Measurements from ENCODE around the gene MPDZ. TPM values are rescaled to one million over a fixed set of nuclear protein-coding genes. Genes with fewer than 3 reads are reported as not detected.

The MPDZ gene
- total and polyA plus RNA-seq, 2 experiments from 2014 or later = 33.0 to 43.1 TPM

DNA sequence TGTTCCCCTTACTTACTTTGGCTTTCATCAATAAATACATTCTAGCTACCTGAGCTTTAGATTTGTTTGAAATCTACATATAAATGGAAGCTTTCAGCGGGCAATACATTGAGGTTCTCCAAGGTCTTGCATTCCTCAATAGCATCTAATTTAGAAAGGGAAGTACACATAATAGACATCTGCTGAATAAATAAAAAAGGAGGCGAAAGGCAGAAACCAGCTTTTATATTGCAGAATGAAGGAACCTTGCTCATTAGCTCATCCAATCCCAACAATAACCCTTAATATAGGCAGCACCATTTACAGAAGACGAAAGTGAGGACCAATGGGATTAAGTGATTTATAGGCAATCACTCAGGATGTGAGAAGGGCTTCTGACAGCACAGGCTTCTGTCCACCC lies 147.5 kb downstream of the MPDZ start:
- Histone ChIP-seq H3K4me1 (ENCODE audit: insufficient read depth) (peaks cover 8% of the 10 kb centered on the region; the same call in 1 of the 2 replicates), H3F3A (replicated peaks; ENCODE audit: low read depth) (no peaks in the 10 kb centered on the region), H3K79me2 (replicated peaks; ENCODE audit: insufficient read depth) (no peaks in the 10 kb centered on the region), H3K27me3 (ENCODE audit: insufficient read depth) (no peaks in the 10 kb centered on the region), H3K4me3 (no peak overlapping the region), H3K27ac (ENCODE audit: low read depth) (no peak overlapping the region), H2AFZ (no peak overlapping the region), H3K36me3 (ENCODE audit: insufficient read depth) (peaks cover 8% of the 10 kb centered on the region; the same call in 1 of the 2 replicates), H4K20me1 (replicated peaks; ENCODE audit: insufficient read depth) (no peaks in the 10 kb centered on the region), H3K4me2 (no peak overlapping the region), H3K9me2 (ENCODE audit: insufficient read depth) (no peaks in the 10 kb centered on the region)
- TF ChIP-seq JUNB (IDR thresholded peaks at IDR 0.05; ENCODE audit: unreplicated experiment) = no peak
- TF ChIP-seq ZNF114 (CRISPR knock-in tag; IDR thresholded peaks at IDR 0.05) = no peak
- TF ChIP-seq, protein P1, sequence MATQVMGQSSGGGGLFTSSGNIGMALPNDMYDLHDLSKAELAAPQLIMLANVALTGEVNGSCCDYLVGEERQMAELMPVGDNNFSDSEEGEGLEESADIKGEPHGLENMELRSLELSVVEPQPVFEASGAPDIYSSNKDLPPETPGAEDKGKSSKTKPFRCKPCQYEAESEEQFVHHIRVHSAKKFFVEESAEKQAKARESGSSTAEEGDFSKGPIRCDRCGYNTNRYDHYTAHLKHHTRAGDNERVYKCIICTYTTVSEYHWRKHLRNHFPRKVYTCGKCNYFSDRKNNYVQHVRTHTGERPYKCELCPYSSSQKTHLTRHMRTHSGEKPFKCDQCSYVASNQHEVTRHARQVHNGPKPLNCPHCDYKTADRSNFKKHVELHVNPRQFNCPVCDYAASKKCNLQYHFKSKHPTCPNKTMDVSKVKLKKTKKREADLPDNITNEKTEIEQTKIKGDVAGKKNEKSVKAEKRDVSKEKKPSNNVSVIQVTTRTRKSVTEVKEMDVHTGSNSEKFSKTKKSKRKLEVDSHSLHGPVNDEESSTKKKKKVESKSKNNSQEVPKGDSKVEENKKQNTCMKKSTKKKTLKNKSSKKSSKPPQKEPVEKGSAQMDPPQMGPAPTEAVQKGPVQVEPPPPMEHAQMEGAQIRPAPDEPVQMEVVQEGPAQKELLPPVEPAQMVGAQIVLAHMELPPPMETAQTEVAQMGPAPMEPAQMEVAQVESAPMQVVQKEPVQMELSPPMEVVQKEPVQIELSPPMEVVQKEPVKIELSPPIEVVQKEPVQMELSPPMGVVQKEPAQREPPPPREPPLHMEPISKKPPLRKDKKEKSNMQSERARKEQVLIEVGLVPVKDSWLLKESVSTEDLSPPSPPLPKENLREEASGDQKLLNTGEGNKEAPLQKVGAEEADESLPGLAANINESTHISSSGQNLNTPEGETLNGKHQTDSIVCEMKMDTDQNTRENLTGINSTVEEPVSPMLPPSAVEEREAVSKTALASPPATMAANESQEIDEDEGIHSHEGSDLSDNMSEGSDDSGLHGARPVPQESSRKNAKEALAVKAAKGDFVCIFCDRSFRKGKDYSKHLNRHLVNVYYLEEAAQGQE (IDR thresholded peaks at IDR 0.05; ENCODE audit: unreplicated experiment) = no peak
- TF ChIP-seq NANOG (IDR thresholded peaks at IDR 0.05; ENCODE audit: borderline replicate concordance) = no peak
- no peak for TF ChIP-seq EZH2 (IDR thresholded peaks at IDR 0.05; ENCODE audit: low read depth, unreplicated experiment)
- no peak for TF ChIP-seq EZH2phosphoT487 (IDR thresholded peaks at IDR 0.05; ENCODE audit: unreplicated experiment)
- peaks cover 10% of the 10 kb centered on the region for H3K4me1 Mint-ChIP-seq
- H3K36me3 Mint-ChIP-seq (ENCODE audit: low read depth) = peaks cover 16% of the 10 kb centered on the region; the same call in 2 of the 3 replicates
- H3K9me3 Mint-ChIP-seq = no peaks in the 10 kb centered on the region
- H3K27me3 Mint-ChIP-seq (ENCODE audit: insufficient read depth, low read depth, poor library complexity) = no peaks in the 10 kb centered on the region
- no peak overlapping the region for H3K27ac Mint-ChIP-seq
- ATAC-seq (no peak), DNase-seq (ENCODE audit: low spot score) (no peak)
- no peak overlapping the region for H3K4me3 Mint-ChIP-seq

DNA sequence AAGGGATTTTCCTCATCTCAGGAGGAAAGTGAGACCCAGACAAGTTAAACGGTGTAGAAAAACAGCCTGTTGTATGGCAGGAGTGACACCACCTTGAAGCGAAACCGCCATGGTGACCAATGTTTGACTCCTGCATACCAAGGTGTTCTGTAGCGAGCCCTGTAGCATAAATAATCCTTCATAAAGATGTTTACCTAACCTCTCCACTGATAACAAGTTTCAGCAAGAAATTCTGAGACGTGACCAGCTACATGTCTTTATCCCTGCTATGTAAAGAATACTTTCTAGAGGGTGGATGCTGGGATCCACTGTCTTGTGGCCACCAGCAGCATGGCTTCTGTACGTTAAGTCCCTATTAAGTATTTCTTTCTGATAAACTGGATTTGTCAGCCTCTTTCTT lies 148.1 kb downstream of the MPDZ start:
- Histone ChIP-seq H3K36me3 (ENCODE audit: insufficient read depth) (peaks cover 8% of the 10 kb centered on the region; the same call in 1 of the 2 replicates), H3K4me1 (ENCODE audit: insufficient read depth) (peaks cover 8% of the 10 kb centered on the region; the same call in 1 of the 2 replicates), H3F3A (replicated peaks; ENCODE audit: low read depth) (no peaks in the 10 kb centered on the region), H3K27me3 (ENCODE audit: insufficient read depth) (no peaks in the 10 kb centered on the region), H3K27ac (ENCODE audit: low read depth) (no peak overlapping the region), H3K79me2 (replicated peaks; ENCODE audit: insufficient read depth) (no peaks in the 10 kb centered on the region), H4K20me1 (replicated peaks; ENCODE audit: insufficient read depth) (no peaks in the 10 kb centered on the region), H3K4me3 (no peak overlapping the region), H3K4me2 (no peak overlapping the region), H3K9me2 (ENCODE audit: insufficient read depth) (no peaks in the 10 kb centered on the region), H2AFZ (no peak overlapping the region)
- Mint-ChIP-seq H3K9me3 (no peaks in the 10 kb centered on the region), H3K27ac (no peak overlapping the region), H3K27me3 (ENCODE audit: insufficient read depth, low read depth, poor library complexity) (no peaks in the 10 kb centered on the region), H3K4me3 (no peak overlapping the region), H3K36me3 (ENCODE audit: low read depth) (peaks cover 16% of the 10 kb centered on the region; the same call in 2 of the 3 replicates), H3K4me1 (peaks cover 10% of the 10 kb centered on the region)
- DNase-seq (ENCODE audit: low spot score) = no peak
- ATAC-seq = no peak
- TF ChIP-seq, protein P2, sequence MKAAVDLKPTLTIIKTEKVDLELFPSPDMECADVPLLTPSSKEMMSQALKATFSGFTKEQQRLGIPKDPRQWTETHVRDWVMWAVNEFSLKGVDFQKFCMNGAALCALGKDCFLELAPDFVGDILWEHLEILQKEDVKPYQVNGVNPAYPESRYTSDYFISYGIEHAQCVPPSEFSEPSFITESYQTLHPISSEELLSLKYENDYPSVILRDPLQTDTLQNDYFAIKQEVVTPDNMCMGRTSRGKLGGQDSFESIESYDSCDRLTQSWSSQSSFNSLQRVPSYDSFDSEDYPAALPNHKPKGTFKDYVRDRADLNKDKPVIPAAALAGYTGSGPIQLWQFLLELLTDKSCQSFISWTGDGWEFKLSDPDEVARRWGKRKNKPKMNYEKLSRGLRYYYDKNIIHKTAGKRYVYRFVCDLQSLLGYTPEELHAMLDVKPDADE (IDR thresholded peaks at IDR 0.05) = no peak
- no peak for TF ChIP-seq STAT1 (IDR thresholded peaks at IDR 0.05; ENCODE audit: unreplicated experiment)
- no peak for TF ChIP-seq ZNF331 (CRISPR knock-in tag; IDR thresholded peaks at IDR 0.05; ENCODE audit: low read depth)
- TF ChIP-seq CREB1 (CRISPR knock-in tag; IDR thresholded peaks at IDR 0.05; ENCODE audit: low read depth) = no peak
- TF ChIP-seq, protein P3, sequence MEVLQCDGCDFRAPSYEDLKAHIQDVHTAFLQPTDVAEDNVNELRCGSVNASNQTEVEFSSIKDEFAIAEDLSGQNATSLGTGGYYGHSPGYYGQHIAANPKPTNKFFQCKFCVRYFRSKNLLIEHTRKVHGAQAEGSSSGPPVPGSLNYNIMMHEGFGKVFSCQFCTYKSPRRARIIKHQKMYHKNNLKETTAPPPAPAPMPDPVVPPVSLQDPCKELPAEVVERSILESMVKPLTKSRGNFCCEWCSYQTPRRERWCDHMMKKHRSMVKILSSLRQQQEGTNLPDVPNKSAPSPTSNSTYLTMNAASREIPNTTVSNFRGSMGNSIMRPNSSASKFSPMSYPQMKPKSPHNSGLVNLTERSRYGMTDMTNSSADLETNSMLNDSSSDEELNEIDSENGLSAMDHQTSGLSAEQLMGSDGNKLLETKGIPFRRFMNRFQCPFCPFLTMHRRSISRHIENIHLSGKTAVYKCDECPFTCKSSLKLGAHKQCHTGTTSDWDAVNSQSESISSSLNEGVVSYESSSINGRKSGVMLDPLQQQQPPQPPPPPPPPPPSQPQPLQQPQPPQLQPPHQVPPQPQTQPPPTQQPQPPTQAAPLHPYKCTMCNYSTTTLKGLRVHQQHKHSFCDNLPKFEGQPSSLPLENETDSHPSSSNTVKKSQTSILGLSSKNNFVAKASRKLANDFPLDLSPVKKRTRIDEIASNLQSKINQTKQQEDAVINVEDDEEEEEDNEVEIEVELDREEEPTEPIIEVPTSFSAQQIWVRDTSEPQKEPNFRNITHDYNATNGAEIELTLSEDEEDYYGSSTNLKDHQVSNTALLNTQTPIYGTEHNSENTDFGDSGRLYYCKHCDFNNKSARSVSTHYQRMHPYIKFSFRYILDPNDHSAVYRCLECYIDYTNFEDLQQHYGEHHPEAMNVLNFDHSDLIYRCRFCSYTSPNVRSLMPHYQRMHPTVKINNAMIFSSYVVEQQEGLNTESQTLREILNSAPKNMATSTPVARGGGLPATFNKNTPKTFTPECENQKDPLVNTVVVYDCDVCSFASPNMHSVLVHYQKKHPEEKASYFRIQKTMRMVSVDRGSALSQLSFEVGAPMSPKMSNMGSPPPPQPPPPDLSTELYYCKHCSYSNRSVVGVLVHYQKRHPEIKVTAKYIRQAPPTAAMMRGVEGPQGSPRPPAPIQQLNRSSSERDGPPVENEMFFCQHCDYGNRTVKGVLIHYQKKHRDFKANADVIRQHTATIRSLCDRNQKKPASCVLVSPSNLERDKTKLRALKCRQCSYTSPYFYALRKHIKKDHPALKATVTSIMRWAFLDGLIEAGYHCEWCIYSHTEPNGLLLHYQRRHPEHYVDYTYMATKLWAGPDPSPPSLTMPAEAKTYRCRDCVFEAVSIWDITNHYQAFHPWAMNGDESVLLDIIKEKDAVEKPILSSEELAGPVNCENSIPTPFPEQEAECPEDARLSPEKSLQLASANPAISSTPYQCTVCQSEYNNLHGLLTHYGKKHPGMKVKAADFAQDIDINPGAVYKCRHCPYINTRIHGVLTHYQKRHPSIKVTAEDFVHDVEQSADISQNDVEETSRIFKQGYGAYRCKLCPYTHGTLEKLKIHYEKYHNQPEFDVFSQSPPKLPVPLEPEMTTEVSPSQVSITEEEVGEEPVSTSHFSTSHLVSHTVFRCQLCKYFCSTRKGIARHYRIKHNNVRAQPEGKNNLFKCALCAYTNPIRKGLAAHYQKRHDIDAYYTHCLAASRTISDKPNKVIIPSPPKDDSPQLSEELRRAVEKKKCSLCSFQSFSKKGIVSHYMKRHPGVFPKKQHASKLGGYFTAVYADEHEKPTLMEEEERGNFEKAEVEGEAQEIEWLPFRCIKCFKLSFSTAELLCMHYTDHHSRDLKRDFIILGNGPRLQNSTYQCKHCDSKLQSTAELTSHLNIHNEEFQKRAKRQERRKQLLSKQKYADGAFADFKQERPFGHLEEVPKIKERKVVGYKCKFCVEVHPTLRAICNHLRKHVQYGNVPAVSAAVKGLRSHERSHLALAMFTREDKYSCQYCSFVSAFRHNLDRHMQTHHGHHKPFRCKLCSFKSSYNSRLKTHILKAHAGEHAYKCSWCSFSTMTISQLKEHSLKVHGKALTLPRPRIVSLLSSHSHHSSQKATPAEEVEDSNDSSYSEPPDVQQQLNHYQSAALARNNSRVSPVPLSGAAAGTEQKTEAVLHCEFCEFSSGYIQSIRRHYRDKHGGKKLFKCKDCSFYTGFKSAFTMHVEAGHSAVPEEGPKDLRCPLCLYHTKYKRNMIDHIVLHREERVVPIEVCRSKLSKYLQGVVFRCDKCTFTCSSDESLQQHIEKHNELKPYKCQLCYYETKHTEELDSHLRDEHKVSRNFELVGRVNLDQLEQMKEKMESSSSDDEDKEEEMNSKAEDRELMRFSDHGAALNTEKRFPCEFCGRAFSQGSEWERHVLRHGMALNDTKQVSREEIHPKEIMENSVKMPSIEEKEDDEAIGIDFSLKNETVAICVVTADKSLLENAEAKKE (CRISPR knock-in tag; IDR thresholded peaks at IDR 0.05) = no peak

Data from GM23338 (cell line).